ENCODE results near the gene EPS15.
"Not testable (repeated sequence)": the region's sequence is repeated elsewhere in the genome, so short reads cannot be mapped to it uniquely, and the experiment has no call there.

EPS15 gene

DNA sequence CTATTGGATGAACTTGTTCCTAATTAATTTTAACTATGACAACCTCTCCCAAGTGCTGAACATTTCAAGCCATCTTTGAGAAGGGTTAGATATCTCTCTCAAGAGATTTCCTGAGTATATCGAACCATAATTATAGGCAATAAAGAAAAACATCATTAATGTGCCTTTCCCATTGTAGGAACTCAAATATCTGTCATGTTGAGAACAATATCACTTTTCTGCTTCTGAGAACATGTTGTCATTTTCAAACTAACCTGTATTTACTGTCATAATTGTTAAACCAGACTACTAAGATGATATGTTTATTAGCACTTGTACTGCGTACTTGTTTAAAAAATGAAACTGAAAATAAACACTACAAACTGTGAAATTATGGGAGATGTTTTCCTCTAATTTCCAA lies 4.3 kb downstream of the EPS15 start:
- DNase-seq (ENCODE audit: low read depth): no peak

DNA sequence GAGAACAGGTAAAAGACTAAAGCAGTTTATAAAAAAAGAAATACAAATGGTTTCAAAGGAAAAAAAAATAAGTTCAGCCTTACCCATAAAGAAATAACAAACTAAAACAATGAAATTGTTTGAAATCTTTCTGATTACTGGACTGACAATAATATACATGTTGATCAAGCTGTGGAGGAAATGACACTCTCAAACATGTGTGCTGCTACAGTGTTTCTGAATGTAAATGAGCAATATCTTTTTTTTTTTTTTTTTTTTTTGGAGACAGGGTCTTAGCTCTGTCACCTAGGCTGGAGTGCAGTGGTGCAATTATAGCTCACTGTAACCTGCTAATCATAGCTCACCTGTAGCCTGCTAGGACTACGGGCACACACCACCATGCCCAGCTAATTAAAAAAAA lies 6.5 kb downstream of the EPS15 start:
- no peak for DNase-seq (ENCODE audit: low read depth)

GRCh38 chr1:51512120-51512519 lies 6.9 kb downstream of the EPS15 start:
- no peak for DNase-seq (ENCODE audit: low read depth)

- no peak for DNase-seq (ENCODE audit: low read depth)
Measured at GRCh38 chr1:51509773-51510172, 9.3 kb downstream of the EPS15 start.

DNA sequence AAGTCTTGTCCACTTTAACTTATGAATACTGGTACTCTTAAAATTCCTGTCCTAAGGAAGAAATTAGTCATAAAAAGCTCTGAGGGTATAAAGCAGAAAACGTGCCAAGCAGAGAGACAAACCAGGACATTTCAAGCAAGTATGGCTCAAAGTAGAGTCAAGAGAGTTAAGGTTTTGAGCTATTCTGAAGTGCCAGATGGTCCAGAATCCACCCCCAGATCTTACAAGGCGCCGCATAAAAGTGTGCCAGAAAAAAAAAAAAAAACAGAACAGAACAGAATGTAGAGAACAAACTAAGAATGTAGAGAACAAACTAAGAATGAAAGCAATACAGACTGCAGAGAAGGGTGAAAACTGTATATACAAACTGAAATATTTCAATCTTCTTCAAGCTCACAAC lies 12.5 kb downstream of the EPS15 start:
- DNase-seq (ENCODE audit: low read depth): no peak

DNA sequence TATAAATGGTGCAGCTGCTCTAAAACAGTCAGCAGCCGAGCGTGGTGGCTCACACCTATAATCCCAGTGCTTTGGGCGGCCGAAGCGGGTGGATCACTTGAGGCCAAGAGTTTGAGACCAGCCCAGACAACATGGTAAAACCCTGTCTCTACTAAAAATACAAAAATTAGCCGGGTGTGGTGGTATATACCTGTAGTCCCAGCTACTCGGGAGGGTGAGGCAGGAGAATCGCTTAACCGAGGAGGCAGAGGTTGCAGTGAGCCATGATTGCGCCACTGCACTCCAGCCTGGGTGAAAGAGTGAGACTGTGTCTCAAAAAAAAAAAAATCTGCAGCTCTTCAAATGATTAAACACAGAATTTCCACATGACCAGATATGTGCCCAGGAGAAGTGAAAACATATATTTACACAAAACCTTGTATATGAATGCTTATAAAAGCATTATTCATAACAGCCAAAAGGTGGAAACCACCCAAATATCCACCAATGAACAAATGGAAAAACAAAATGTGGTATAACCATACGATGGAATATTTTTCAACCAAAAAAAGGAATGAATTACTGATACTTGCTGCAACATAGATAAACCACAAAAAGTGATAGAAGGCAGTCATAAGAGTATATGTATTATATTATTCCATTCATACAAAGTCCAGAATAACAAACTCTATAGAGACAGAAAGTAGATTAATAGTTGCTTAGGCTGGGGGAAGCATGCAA lies 14.1 kb downstream of the EPS15 start:
- DNase-seq (ENCODE audit: low read depth): no peak

- DNase-seq (ENCODE audit: low read depth): not testable (repeated sequence)
Measured at GRCh38 chr1:51501218-51501630, 17.8 kb downstream of the EPS15 start.

- DNase-seq (ENCODE audit: low read depth): no peak
Measured at GRCh38 chr1:51499694-51500093, 19.4 kb downstream of the EPS15 start.

DNA sequence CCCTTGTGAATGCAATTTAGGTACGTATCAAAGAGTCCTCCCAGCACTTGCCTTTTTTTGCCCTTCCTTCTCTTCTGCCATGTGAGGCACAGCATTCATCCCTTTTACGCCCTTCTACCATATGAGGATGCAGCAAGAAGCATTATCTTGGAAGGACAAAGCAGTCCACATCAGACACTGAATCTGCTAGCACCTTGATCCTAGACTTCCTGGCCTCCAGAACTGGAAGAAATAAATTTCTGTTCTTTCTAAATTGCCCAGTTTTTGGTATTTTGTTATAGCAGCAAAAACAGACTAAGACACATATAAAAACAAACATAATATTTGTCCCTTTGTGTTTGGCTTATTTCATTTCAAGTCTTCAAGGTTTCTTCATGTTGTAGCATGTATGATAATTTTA lies 20.1 kb downstream of the EPS15 start:
- no peak for DNase-seq (ENCODE audit: low read depth)

GRCh38 chr1:51497340-51497739 lies 21.7 kb downstream of the EPS15 start:
- no peak for DNase-seq (ENCODE audit: low read depth)

GRCh38 chr1:51494138-51494830 lies 24.8 kb downstream of the EPS15 start:
- DNase-seq (ENCODE audit: low read depth): no peak

GRCh38 chr1:51491166-51491981 lies 27.7 kb downstream of the EPS15 start:
- DNase-seq (ENCODE audit: low read depth): no peak

DNA sequence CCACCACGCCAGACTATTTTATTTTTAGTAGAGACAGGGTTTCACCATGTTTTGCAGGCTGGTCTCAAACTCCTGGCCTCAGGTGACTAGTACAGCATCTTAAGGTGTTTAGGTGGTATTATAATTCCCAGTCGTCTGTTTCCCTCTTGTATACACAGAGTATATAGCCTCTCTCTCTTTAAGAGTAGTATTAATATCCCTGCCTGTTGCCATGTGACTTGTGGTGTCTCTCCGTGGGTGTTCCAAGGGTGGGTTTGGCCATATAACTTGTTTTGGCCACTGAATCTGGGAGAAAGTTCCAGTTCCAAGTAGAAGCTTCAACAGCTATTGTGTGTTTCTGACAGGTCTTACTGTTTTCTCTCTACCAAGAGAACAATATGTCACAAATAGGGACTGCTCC lies 29.6 kb downstream of the EPS15 start:
- no peak for DNase-seq (ENCODE audit: low read depth)

DNA sequence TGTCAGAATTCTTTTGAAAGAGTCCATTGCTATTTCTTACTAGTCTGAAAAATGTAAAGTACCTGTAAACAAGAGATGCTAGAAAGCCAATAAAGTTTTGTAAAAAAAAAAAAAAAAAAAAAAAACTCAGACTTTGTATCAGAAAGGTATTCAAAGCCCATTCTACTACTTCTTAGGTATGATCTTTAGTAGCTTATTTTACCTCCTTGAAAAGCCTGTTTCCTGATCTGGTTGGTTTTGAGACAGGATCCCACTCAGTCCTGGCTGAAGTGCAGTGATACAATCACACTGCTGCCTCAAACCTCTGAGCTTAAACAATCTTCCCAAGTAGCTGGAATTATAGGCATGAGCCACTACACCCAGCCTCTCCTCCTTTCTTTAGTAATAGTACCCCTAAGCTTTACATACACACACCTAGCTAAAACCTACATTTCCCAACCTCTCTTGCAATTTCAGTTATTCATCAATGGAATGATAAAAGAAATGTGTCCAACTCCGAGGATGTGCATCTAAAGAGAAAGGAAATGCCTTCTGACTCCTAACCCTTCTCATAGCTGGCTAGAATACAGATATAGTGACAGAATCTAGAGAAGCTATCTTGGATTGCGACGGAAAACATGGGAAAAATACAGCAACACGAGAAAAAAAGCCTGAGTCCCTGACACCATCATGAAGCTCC lies 30.6 kb downstream of the EPS15 start:
- no peak for DNase-seq (ENCODE audit: low read depth)

- DNase-seq (ENCODE audit: low read depth): no peak
Measured at GRCh38 chr1:51487628-51488027, 31.4 kb downstream of the EPS15 start.

DNA sequence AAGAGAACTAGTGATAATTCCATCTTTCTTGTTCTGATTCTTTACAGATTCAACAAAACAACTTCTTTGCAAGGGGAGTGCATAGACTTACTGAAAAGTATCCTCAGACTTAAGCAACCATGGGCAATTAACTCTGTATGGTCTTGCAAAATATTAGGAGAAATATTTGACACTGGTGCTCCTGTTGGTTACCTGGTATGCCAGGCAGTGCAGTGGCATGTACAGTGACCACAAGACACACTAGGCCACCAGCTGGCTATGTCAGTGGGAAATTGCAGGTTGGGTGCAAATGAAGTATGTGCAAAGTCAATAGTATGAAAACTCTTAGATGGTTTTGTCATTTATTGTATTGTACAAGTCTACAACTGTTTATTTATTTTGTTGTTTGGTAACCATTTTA lies 34.5 kb downstream of the EPS15 start:
- no peak for DNase-seq (ENCODE audit: low read depth)

DNA sequence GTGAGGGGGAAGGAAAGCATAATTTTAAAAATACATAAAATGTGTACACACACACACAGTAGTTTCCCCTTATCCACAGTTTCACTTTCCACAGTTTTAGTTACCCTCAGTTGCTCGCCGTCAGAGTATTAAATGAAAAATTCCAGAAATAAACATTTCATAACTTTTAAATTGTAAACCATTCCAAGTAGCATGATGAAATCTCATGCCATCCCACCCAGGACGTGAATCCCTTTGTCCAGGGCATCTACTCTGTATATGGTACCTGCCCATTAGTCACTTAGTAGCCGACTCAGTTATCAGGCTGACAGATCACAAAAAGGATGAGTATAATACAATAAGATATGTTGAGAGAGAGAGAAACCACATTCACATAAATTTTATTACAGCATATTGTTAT lies 36.2 kb downstream of the EPS15 start:
- no peak for DNase-seq (ENCODE audit: low read depth)

DNA sequence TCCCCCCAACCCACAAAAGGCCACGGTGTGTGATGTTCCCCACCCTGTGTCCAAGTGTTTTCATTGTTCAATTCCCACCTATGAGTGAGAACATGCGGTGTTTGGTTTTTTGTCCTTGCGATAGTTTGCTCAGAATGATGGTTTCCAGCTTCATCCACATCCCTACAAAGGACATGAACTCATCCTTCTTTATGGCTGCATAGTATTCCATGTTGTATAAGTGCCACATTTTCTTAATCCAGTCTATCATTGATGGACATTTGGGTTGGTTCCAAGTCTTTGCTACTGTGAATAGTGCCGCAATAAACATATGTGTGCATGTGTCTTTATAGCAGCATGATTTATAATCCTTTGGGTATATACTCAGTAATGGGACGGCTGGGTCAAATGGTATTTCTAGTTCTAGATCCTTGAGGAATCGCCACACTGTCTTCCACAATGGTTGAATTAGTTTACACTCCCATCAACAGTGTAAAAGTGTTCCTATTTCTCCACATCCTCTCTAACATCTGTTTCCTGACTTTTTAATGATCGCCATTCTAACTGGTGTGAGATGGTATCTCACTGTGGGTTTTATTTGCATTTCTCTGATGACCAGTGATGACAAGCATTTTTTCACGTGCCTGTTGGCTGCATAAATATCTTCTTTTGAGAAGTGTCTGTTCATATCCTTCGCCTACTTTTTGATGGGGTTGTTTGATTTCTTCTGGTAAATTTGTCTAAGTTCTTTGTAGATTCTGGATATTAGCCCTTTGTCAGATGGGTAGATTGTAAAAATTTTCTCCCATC lies 44.0 kb downstream of the EPS15 start:
- not testable (repeated sequence) for DNase-seq (ENCODE audit: low read depth)

- no peak for DNase-seq (ENCODE audit: low read depth)
Measured at GRCh38 chr1:51473331-51474115, 45.5 kb downstream of the EPS15 start.

GRCh38 chr1:51472359-51472758 lies 46.7 kb downstream of the EPS15 start:
- no peak for DNase-seq (ENCODE audit: low read depth)

GRCh38 chr1:51469518-51469917 lies 49.5 kb downstream of the EPS15 start:
- DNase-seq (ENCODE audit: low read depth): no peak
